B cell (primary cell): Measurements from ENCODE around the gene SLC24A1.

Source experiments
- CTCF ChIP-seq: fragments of 200-600 bp; IDR thresholded peaks from one replicate; pipeline ENCODE4 v1.8.0; 2022; ENCODE audit warnings: antibody characterized with exemption, mild to moderate bottlenecking
- EZH2 ChIP-seq: IDR thresholded peaks from 2 replicates; pipeline ENCODE4 v1.6.1; 2012; ENCODE audit warnings: borderline replicate concordance, low read depth, mild to moderate bottlenecking, moderate library complexity, low read length; ENCODE audit not compliant: insufficient read depth, poor library complexity, severe bottlenecking

GRCh38 chr15:65584241-65584640 lies 37.5 kb upstream of the SLC24A1 start:
- TF ChIP-seq CTCF = no peak
- no peak for TF ChIP-seq EZH2
